HG03159 (cell line): ENCODE data around the gene OTUB2.

Source experiments
- ATAC-seq: cut with Tn5 transposase; IDR thresholded peaks from one replicate; pipeline ENCODE4 v1.9.1; 2021; ENCODE audit warnings: mild to moderate bottlenecking, moderate library complexity; ENCODE audit not compliant: unreplicated experiment

The OTUB2 gene

DNA sequence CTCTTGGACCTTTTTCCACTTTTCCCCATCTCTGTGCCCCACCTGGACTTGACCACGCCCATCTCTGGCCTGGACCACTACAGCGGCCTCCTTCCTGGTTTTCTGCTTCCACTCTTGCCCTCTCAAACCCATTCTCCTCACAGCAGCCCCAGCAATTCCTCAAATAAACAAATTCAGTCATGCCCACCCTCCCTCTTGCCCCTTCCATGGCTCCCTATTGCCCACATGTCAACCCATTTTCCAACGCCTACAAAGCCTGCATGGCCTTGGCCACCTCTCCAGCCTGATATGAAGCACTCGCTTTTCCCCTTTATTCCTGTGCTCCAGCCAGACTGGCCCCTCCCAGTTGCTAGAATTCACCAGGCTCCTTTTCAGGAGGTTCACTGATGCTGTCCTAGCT, 5.9 kb upstream of the OTUB2 start:
- no peak for ATAC-seq

GRCh38 chr14:94021001-94021400, 5.1 kb upstream of the OTUB2 start:
- no peak for ATAC-seq

- ATAC-seq, result no peak
Observed at GRCh38 chr14:94021416-94022157, 4.6 kb upstream of the OTUB2 start.

GRCh38 chr14:94022532-94023411, 3.4 kb upstream of the OTUB2 start:
- ATAC-seq, result no peak

DNA sequence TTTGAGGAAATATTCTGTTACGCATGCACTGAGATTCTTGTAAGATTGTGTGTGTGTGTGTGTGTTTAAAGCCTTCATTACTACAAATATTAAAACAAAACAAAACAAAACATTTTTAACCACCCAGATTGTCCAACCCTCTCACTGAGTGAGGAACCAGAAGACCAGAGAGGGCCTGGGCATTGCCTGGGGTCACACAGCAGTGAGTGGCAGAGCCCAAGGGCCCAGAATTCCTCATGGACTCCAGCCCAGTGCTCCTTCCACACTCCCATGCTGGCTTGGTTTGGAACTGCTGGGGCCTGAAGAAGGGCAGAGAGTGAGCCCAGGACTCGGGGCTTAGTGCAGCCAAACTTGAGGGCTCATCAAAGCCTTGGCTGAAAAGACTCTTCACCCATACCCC, 1.6 kb upstream of the OTUB2 start:
- ATAC-seq, result no peak

GRCh38 chr14:94025720-94026119, 420 bp upstream of the OTUB2 start:
- ATAC-seq, result no peak

GRCh38 chr14:94026889-94027469, 839 bp downstream of the OTUB2 start:
- ATAC-seq, result no peak

DNA sequence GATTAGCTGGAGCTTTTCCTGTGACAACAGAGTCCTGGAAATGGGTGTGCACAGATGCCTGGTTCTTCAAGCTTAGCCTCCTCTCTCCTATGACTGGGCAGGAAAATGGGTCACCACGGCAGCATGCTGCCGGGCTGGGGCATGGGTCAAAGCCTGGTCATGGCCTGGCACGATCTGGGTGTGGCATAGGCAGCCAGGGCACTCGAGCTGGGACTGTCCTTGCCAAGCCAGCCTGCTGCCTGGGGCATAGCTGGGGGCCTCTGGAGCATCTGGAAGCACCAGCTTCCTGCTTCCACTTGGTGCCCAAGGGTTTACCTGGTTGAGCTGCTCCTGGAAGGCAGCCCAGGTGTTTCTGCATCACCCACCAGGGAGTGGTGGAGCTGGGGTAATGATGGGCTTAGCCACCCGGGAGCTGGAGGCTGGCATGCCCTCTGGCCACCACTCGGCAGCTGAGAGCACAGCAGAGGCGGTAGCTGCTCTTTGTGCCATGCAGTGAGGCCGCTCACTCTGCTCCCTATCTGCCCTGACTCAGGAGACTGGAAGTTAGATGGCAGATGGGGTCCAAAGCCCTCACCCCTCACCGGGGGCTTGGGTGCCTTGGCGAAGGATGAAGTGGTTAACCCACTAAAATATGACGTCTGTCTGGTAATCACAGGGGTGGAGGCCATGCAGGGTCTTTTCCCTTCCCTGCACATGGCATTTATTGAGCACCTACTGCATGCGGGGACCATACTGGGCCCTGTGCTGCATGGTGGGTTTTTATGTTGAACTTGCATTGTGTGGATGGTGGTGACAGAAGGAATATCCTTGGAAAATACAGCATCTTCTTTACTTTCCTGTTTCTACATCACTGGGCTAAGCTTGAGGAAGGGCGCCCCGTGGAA, 1.7 kb downstream of the OTUB2 start:
- ATAC-seq, result no peak

DNA sequence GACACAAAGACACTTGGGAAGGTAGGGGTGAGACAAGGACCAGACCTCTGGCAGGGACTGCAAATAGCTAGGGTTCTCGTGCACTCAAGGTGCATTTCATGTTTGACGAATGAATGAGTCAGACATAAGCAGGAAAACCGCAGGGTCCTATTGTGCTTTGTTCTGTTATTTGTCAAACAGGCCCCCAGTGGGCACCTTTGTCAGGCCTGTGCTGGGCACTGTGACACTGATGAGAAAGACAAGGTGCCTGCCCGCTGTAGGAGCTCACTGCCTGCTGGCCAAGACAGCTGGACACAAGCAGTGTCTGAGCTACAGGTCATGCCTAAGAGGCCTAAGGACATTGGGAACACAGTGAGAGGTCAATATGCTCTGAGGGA, 2.3 kb downstream of the OTUB2 start:
- ATAC-seq, result no peak

GRCh38 chr14:94029265-94029664, 3.1 kb downstream of the OTUB2 start:
- no peak for ATAC-seq

DNA sequence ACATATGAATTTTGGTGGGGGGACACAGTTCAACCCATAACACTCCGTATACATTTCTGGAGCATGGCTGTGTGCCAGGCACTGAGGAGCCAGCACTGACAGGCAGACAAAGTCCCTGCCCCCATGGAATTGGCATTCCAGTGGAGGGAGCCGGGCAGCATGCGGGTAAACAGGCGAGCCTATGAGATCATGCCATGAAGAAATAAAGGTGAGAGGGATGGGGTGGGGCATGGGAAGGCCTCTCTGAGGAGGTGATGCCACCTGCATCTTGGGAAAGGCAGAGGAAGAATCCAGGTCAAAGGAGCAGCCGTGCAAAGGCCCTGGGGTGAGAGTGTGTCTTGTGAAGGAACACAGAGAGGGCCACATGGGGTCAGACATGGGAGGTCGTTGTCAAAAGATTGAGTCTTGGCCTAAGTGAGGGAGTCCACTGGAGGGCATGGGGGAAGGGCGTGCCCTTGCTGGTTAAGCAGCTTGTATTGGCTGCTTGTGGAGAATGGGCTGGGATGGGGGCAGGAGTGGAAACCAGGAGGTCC, 3.6 kb downstream of the OTUB2 start:
- ATAC-seq, result no peak

- no peak for ATAC-seq
Observed at GRCh38 chr14:94030571-94030970, 4.4 kb downstream of the OTUB2 start.

GRCh38 chr14:94031161-94031882, 5.2 kb downstream of the OTUB2 start:
- ATAC-seq, result no peak

- ATAC-seq, result no peak
Observed at GRCh38 chr14:94031883-94032279, 5.7 kb downstream of the OTUB2 start.

- no peak for ATAC-seq
Observed at GRCh38 chr14:94034886-94035285, 8.7 kb downstream of the OTUB2 start.

DNA sequence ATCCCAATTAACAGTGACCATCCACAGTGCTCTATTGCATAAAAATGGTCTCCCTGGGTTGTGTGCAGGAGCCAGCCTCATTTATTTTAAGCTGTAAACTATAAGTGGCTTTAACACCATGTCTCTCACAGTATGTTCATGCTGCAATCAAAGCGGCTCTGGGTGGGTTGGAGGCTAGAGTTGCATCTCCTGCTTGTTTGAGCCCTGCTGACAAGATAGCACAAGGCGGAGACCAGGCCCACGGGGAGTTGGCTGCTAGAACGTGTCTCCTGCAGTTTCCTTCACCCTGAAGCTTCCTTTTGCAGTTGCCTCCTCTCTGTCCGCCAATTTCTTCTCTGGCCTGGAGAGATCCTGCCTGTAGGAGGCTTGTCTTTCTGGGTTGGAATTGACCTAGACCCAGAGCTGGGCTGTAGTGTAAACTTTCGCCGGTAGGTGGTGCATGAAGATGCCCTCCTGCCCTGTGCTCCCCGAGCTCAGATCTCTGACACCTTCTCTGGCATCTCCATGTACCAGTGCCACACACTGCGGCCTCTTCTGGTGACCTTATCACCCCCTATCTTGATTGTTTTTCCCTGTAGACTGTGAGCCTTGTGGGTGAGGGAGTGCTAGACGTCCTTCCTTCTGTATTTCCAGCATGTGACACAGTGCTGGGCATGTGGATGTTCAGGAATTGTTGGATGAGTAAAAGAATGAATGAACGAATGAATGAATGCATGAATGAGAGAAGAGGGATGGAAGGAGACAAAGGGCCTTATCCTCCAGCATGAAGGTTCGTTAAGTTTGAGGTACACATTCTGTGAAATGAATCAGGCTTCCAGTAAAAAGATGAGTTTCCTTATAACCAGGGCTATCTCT, 10.4 kb downstream of the OTUB2 start:
- peak; percentile 94 for ATAC-seq

- ATAC-seq, result no peak
Observed at GRCh38 chr14:94037954-94038353, 11.8 kb downstream of the OTUB2 start.

DNA sequence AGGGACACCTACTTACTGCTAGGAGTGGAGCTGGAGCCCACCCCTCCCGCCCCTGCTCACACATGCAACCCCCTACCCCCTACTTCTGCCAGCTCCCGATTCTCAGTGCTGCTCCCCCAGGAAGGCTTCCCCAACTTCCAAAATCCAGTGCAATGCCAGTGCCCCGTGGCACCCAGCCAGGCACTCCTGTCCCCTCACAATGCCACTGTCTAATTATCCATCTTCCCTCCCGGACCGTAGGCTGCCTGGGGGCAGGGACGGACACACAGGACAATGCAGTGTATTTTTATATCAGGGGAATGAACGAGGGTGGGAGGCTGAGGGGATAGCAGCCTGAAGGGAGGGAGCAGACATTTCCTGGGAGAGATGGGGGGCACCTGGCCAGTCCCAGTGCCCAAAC, 12.4 kb downstream of the OTUB2 start:
- ATAC-seq, result no peak
